Measurements from ENCODE around the gene HTRA3.
"Not testable (repeated sequence)": the region's sequence is repeated elsewhere in the genome, so short reads cannot be mapped to it uniquely, and the experiment has no call there.

HTRA3 gene

GRCh38 chr4:8333726-8334460, 64.3 kb downstream of the HTRA3 start:
- no peak for DNase-seq (ENCODE audit: low spot score in 2 of 2)
- H3K36me3 Mint-ChIP-seq = no peaks in the 10 kb centered on the region
- ATAC-seq = no peak

GRCh38 chr4:8334786-8335460, 65.4 kb downstream of the HTRA3 start:
- Mint-ChIP-seq H3K36me3 (no peaks in the 10 kb centered on the region), H3K4me1 (no peaks in the 10 kb centered on the region), H3K27ac (no peak overlapping the region), H3K9me3 (peaks cover 8% of the 10 kb centered on the region), H3K4me3 (no peak overlapping the region)
- DNase-seq (ENCODE audit: low spot score in 2 of 2) (no peak), ATAC-seq (no peak)

More at GRCh38 chr4:8333726-8334460, 64.3 kb downstream of the HTRA3 start:
- Mint-ChIP-seq H3K9me3 (peaks cover 8% of the 10 kb centered on the region), H3K27ac (no peak overlapping the region), H3K4me3 (no peak overlapping the region), H3K4me1 (no peaks in the 10 kb centered on the region)

- Mint-ChIP-seq H3K36me3 (no peaks in the 10 kb centered on the region), H3K4me1 (no peaks in the 10 kb centered on the region), H3K27ac (no peak overlapping the region), H3K9me3 (peaks cover 8% of the 10 kb centered on the region), H3K4me3 (no peak overlapping the region)
- DNase-seq (ENCODE audit: low spot score in 2 of 2) (no peak), ATAC-seq (no peak)
These were observed 66.3 kb downstream of the HTRA3 start for GRCh38 chr4:8335848-8336247.

GRCh38 chr4:8336412-8337075, 67.0 kb downstream of the HTRA3 start:
- no peak overlapping the region for H3K27ac Mint-ChIP-seq
- ATAC-seq (no peak), DNase-seq (ENCODE audit: low spot score in 2 of 2) (no peak)
- peaks cover 8% of the 10 kb centered on the region for H3K9me3 Mint-ChIP-seq
- H3K4me3 Mint-ChIP-seq = no peak overlapping the region
- H3K4me1 Mint-ChIP-seq = no peaks in the 10 kb centered on the region
- H3K36me3 Mint-ChIP-seq = no peaks in the 10 kb centered on the region

GRCh38 chr4:8338351-8338961, 68.9 kb downstream of the HTRA3 start:
- ATAC-seq (no peak), DNase-seq (ENCODE audit: low spot score in 2 of 2) (no peak)
- H3K4me1 Mint-ChIP-seq = no peaks in the 10 kb centered on the region
- H3K4me3 Mint-ChIP-seq = no peak overlapping the region
- no peaks in the 10 kb centered on the region for H3K36me3 Mint-ChIP-seq
- no peak overlapping the region for H3K27ac Mint-ChIP-seq
- H3K9me3 Mint-ChIP-seq = peaks cover 3% of the 10 kb centered on the region

GRCh38 chr4:8340781-8341241, 71.3 kb downstream of the HTRA3 start:
- Mint-ChIP-seq H3K4me3 (no peak overlapping the region), H3K9me3 (peaks cover 3% of the 10 kb centered on the region), H3K36me3 (no peaks in the 10 kb centered on the region), H3K27ac (no peak overlapping the region), H3K4me1 (no peaks in the 10 kb centered on the region)
- no peak for DNase-seq (ENCODE audit: low spot score in 2 of 2)
- ATAC-seq = no peak

GRCh38 chr4:8341281-8341680, 71.7 kb downstream of the HTRA3 start:
- H3K4me3 Mint-ChIP-seq; H3K27ac Mint-ChIP-seq; H3K9me3 Mint-ChIP-seq; H3K36me3 Mint-ChIP-seq; ATAC-seq; DNase-seq (ENCODE audit: low spot score in 2 of 2); H3K4me1 Mint-ChIP-seq: not testable (repeated sequence)

GRCh38 chr4:8341691-8342090, 72.1 kb downstream of the HTRA3 start:
- DNase-seq (ENCODE audit: low spot score in 2 of 2) = no peak
- Mint-ChIP-seq H3K9me3 (no peaks in the 10 kb centered on the region), H3K36me3 (no peaks in the 10 kb centered on the region), H3K4me3 (no peak overlapping the region), H3K27ac (no peak overlapping the region), H3K4me1 (no peaks in the 10 kb centered on the region)
- ATAC-seq = no peak

- DNase-seq (ENCODE audit: low spot score in 2 of 2) = no peak
- no peak for ATAC-seq
- no peak overlapping the region for H3K4me3 Mint-ChIP-seq
These were observed 73.2 kb downstream of the HTRA3 start for GRCh38 chr4:8342651-8343261.

GRCh38 chr4:8343262-8343966, 73.9 kb downstream of the HTRA3 start:
- Mint-ChIP-seq H3K4me3 (no peak overlapping the region), H3K9me3 (no peaks in the 10 kb centered on the region), H3K36me3 (no peaks in the 10 kb centered on the region), H3K4me1 (no peaks in the 10 kb centered on the region), H3K27ac (no peak overlapping the region)
- no peak for ATAC-seq
- no peak for DNase-seq (ENCODE audit: low spot score in 2 of 2)

More at GRCh38 chr4:8342651-8343261, 73.2 kb downstream of the HTRA3 start:
- H3K36me3 Mint-ChIP-seq = no peaks in the 10 kb centered on the region
- H3K4me1 Mint-ChIP-seq = no peaks in the 10 kb centered on the region
- no peak overlapping the region for H3K27ac Mint-ChIP-seq
- H3K9me3 Mint-ChIP-seq = no peaks in the 10 kb centered on the region

GRCh38 chr4:8343967-8344331, 74.4 kb downstream of the HTRA3 start:
- Mint-ChIP-seq H3K4me3 (no peak overlapping the region), H3K4me1 (no peaks in the 10 kb centered on the region), H3K9me3 (no peaks in the 10 kb centered on the region), H3K27ac (no peak overlapping the region), H3K36me3 (no peaks in the 10 kb centered on the region)
- ATAC-seq = no peak
- DNase-seq (ENCODE audit: low spot score in 2 of 2) = no peak

- no peaks in the 10 kb centered on the region for H3K36me3 Mint-ChIP-seq
- no peaks in the 10 kb centered on the region for H3K4me1 Mint-ChIP-seq
- H3K4me3 Mint-ChIP-seq = no peak overlapping the region
- no peaks in the 10 kb centered on the region for H3K9me3 Mint-ChIP-seq
- ATAC-seq (no peak), DNase-seq (ENCODE audit: low spot score in 2 of 2) (no peak)
- H3K27ac Mint-ChIP-seq = no peak overlapping the region
These were observed 74.8 kb downstream of the HTRA3 start for GRCh38 chr4:8344377-8344776.

GRCh38 chr4:8345053-8345945, 75.7 kb downstream of the HTRA3 start:
- Mint-ChIP-seq H3K4me3 (no peak overlapping the region), H3K9me3 (no peaks in the 10 kb centered on the region), H3K27ac (no peak overlapping the region), H3K4me1 (no peaks in the 10 kb centered on the region), H3K36me3 (no peaks in the 10 kb centered on the region)
- DNase-seq (ENCODE audit: low spot score in 2 of 2) (no peak), ATAC-seq (no peak)
